GM15510 (cell line): Measurements from ENCODE around the gene CDKAL1.

Experiments used
- POLR2A ChIP-seq: IDR thresholded peaks from 3 replicates; pipeline ENCODE4 v1.6.1; 2011; ENCODE audit warnings: borderline replicate concordance; ENCODE audit not compliant: insufficient read length; ENCODE audit errors: extremely low read depth

CDKAL1 gene

DNA sequence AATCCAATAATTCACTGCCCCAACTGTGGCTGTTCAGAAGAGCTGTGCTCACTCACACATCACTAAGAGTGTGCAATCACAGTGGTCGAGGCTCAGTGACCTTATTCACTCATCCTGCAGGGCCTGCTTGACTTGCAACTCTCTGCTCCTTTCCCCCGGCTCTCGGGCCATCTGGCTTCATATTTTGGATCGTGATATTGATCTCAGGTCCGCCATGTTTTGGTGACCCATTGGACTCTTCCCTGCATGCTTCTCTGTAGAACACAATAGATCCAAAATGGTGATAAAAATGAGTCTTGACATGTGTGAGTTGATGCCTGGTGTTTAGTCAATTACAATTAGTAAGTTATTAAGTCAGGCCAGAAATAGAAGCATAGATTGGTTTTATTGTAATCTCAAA lies 745.4 kb downstream of the CDKAL1 start:
- TF ChIP-seq POLR2A = no peak

GRCh38 chr6:21281366-21281765 lies 747.1 kb downstream of the CDKAL1 start:
- no peak for TF ChIP-seq POLR2A
